Fibroblast of skin of abdomen (primary cell): ENCODE data around the gene SDR9C7.
"Not testable (repeated sequence)": the region's sequence is repeated elsewhere in the genome, so short reads cannot be mapped to it uniquely, and the experiment has no call there.

ENCODE experiments used
- DNase-seq: peaks from one replicate; pipeline ENCODE4 v3.0.0-alpha.2; 2013

Gene SDR9C7

DNA sequence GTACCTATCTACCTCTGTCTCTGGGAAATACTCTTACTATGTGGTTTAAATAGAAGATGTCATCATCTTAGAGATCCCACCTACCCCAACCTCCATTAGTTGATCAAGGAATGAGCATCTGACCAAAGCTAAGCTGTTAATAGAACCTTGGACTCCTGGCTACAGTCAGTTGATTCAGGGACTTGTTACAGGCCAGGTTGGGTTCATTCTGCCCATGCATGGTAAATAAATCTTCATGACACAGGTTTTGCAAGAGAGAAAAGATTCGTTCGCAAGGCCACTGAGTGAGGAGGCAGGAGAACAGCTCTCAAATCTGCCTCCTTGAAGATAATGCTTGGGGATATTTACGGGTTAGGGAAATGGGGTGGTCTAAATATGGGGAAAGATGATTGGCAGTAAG lies 19.5 kb downstream of the SDR9C7 start:
- no peak for DNase-seq

DNA sequence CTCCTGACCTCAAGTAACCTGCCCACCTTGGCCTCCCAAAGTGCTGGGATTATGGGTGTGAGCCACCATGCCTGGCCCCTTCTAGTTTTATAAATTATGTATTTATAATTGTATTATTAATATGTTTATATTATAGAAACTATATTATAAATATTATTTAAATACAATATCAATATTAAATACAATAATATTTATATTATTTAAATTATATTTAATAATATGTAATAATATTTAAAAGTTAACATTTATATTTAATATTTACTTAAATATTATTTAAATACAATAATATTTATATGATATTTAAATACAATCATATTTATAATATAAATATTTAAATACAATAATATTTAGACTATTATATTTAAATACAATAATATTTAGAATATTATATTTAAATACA lies 20.0 kb downstream of the SDR9C7 start:
- no peak for DNase-seq

DNA sequence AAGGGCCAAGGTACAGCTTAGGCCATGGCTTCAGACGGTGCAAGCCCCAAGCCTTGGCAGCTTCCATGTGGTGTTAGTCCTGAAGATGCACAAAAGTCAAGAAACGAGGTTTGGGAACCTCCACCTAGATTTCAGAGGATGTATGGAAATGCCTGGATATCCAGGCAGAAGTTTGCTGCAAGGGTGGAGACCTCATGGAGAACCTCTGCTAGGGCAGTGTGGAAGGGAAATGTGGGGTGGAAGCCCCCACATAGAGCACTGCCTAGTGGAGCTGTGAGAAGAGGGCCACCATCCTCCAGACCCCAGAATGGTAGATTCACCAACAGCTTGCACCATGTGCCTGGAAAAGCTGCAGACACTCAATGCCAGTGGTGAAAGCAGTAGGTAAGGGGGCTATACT lies 24.8 kb downstream of the SDR9C7 start:
- not testable (repeated sequence) for DNase-seq

DNA sequence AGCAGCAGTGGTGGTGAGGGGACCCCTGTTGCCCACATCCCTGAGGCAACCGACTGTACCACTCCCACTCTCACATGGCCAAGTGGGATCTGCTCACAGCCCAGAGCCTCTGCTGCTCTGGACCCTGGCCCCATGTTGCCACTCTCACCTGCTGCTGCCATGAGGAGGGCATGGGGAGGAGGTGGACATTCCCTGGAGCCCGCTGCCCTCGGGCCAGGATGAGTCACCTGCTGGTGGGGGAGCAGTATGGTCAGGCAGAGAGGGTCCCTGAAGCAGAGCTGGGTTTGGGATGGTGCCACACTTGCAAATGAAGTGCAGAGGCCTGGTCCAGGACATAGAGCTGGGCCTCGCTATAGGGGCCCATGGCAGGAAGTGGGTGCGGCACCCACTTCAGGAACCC lies 26.1 kb downstream of the SDR9C7 start:
- no peak for DNase-seq

DNA sequence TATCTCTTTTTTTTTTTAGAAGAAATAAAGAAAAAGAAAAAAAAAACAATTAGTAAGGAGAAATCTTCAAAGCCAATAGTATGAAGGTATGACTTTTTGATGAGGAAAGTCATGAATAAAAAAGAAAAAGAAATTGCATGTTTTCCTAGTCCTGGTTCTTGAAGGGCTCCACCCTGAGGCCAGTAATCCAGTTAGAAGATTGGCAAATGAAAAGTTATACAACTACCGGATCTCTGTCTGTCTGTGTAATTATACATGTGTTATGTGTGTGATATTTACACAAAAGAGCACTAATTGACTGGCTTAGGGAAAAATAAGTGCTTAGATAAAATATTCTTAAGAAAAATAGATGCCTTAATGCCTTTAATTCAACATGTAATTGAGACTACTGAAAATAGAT lies 28.4 kb downstream of the SDR9C7 start:
- DNase-seq = no peak

DNA sequence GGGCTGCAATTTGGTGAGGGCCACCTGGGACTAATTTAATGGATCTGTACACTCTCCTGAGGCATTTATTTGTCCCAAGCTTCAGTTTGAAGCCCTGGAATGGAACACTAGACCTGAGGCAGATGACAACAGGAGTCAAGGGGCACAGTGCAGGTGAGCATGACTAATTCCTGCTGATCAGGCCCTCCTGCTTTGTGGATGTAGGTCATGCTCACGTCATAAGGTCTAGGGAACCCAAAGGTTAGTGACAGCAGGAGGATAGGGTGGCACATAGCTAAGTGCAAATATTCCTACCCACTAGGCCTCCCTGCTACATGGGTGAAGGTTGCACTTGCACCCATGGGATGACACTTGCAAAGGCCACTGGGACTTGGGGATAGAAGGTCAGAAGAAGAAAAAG lies 30.8 kb downstream of the SDR9C7 start:
- DNase-seq = no peak

DNA sequence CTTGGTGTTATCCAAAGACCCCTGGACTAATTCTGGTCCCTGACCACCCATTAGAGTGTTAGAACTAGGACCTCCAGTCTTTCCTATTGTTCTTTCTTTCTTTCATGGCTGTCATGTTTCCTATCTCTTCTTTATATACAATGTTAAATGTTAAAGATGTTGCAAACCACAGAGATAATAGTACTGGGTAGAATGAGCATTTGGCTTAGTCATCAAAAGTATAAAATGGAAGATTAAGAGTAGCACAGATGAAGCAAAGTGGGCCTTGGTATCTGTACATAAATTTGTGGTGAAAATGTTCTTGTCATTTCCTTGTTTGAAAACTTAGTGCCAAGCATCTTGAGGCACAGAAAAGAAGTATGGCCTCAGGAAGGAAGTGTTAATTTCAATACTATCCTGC lies 32.9 kb downstream of the SDR9C7 start:
- not testable (repeated sequence) for DNase-seq

DNA sequence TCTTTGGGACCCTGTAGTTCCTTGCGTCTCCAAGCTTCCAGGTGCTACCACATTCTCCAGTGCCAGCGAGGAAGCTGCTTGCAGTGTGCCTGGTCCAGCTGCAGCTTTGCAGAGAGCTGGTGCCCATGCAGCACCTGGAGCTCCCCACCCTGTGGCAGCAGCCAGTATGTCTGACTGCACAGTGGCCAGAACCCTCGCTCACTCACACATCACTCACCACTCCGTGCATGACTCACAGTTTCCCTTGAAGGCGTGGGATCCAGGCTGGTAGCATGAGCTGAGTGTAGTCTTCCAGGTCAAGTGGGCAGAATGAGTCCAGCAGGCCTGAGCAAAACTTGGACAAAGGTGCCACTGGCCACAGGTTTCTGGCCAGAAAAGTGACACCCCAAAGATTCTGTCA lies 33.6 kb downstream of the SDR9C7 start:
- peak; percentile 6 for DNase-seq

DNA sequence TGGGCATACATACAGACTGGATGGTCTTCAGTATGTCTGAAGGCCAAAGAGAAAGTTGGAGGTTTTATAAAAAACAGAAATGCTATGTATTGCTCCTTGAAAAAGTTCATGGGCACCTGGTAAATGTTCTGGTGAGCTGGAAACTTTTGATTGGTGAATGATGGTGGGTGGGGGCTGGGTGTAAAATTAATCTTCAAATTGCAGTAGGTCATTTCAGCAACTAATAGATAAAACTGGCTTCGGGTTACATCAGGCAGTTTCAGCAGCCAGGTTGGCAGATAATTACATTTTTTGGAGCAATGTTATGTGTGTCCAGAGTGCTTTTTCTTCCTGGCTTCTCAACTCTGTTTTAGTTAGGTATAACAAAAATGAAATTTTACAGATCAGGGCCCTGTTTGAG lies 35.3 kb downstream of the SDR9C7 start:
- DNase-seq = no peak

DNA sequence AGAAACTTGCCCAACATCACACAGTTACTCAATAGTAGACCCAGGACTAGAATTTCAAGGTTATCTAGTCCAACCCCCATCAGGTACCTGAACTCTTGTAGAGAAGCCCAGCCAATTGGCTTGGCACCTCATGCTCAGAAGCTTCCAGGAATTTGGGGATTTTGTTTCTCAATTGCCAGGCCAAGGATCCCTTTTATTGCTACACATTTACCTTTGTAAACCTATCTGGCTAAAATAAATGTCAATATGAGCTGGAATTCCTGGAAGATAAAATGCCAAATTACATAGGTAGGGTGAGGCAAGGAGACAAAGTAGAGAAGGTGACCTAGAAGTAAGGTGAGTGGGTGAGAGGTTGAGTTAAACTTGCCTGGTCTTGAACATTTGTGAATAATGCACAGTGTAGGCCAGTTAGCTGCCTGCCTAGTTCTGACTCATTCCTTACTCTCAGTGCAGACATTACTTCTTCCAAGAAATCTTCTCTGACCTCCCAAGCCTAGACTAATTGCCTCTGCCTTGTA lies 36.3 kb downstream of the SDR9C7 start:
- no peak for DNase-seq

DNA sequence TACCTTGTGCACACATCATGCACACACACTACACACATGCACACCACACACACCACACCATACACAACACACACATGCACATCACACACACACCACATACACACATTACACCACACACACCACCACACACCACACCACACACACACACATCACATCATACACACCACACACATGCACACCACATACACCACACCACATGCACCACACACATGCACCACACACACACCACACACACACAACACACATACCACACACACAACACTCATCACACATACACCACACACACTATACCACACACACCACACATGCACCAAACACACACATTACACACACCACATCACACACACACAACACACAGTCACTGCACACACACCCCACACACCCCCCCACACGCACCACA lies 38.1 kb downstream of the SDR9C7 start:
- no peak for DNase-seq

DNA sequence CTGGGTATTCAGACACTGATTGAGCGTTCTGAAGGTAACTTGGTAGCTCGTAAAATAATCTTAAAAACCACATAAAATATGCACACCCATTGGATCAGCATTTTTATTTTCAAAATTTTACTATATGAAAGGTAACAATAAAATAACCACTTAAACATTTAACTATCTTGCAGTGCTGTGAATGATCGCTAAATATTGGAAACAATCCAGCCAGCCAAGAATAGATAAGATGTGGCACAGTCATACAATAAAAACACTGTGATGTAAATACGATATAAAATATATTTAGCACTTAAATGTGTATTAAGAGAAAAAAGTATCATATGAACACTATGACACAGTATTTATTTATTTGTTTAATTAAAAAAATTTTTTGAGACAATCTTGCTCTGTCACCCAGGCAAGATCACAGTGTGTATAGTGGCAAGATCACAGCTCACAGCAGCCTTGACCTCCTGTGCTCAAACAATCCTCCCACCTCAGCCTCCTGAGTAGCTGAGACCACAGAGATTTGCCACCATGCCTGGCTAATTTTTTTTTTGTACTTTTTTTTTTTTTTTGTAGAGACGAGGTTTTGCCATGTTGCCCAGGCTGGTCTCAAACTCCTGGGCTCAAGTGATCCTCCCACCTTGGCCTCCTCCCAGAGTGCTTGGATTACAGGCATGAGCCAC lies 39.4 kb downstream of the SDR9C7 start:
- DNase-seq = no peak

DNA sequence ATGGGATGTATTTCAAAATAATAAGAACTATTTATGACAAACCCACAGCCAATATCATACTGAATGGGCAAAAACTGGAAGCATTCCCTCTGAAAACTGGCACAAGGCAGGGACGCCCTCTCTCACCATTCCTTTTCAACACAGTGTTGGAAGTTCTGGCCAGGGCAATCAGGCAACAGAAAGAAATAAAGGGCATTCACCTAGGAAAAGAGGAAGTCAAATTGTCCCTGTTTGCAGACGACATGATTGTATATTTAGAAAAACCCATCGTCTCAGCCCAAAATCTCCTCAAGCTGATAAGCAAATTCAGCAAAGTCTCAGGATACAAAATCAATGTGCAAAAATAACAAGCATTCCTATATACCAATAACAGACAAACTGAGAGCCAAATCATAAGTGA lies 42.3 kb downstream of the SDR9C7 start:
- DNase-seq = not testable (repeated sequence)

DNA sequence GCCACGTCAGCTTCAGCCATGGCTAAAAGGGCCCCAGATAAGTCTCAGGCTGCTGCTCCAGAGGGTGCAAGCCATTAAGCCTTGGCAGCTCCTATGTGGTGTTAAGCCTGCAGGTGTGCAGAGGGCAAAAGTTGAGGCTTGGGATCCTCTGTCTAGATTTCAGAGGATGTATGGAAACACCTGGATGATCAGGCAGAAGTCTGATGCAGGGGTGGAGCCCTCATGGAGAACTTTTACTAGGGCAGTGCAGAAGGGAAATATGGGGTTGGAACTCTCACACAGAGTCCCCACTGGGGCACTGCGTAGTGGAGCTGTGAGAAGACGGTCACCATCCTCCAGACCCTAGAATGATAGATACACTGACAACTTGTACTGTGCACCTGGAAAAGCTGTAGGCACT lies 47.9 kb downstream of the SDR9C7 start:
- DNase-seq = no peak

DNA sequence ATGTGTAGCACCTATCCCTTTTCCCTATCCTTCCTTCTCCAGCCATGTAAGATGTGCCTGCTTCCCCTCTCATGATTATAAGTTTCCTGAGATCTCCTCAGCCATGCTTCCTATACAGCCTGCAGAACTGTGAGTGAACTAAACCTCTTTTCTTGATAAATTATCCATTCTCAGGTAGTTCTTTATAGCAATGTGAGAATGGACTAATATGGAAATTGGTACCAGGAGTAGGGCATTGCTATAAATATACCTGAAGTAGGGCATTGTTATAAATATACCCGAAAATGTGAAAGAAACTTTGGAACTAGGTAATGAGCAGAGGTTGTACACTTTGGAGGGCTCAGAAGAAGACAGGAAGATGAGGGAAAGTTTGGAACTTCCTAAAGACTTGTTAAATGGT lies 48.9 kb downstream of the SDR9C7 start:
- no peak for DNase-seq

DNA sequence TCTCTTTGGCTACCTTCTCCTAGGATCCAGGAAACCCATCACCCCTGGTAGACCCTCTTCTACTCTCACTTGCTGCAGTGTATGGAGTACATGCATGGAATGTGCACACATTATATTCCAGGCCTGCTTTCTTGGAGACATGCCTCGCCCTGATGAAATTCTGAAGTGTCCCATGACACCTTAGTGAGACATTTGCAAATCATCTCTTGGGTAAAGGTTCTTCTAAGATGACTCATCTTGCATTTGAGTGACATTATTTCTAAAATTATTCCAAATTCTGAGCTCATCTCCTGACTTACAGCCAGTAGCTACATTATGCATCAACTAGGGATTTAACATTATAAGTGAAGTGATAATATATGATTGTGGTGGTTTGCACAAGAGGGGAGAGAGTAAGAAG lies 49.8 kb downstream of the SDR9C7 start:
- DNase-seq = peak; percentile 19

DNA sequence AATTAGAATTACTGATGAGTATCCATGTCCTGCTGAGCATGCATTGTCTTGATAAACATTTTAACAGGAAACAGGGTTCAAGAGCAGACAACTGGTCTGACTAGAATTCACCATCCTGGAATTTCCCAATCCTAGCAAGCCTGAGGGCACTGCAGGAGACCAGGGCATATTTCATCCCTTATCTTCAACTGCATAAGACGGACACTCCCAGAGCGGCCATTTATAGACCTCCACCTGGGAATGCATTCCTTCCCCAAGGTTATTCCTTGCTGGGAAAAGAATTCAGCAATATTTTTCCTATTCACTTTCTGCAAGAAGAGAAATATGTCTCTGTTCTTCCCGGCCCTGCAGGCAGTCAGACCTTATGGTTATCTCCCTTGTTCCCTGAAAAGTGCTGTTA lies 51.8 kb downstream of the SDR9C7 start:
- not testable (repeated sequence) for DNase-seq

DNA sequence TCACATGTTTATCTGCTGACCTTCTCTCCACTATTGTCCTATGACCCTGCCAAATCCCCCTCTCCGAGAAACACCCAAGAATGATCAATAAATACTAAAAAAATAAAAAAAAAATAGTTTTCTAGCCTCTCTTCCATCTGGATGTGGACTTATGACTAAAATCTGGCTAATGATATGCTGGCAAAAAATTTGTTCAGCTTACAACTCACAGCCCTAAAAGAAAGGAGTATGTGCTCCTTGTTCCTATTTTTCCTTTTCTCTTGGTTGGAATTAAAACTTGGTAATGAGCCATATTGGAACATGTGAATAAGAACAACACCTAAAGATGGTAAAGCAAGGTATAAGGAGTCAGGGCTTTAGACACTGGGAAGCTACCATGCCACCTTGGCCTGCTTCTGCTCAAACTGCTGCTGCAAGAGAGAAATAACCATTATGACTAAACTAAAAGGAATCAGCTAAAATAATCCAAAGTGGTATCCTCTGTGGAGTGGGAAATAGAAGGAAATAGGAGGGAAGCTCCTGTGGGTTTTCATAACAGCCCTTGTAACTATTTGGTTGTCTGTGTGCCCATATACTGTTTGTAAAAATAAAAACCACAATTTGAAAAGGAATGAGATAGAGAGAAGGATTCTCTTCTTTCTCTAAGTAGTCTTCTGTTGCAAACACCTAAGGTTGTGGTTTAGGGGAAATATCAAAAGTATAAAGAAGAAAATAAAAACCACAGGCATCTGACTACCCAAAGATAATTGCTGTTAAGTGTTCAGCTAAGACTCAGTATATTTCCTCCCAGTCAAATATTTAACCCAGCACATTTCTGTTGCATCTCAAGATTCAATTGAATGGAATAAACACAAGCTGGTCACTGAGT lies 53.8 kb downstream of the SDR9C7 start:
- DNase-seq = no peak

DNA sequence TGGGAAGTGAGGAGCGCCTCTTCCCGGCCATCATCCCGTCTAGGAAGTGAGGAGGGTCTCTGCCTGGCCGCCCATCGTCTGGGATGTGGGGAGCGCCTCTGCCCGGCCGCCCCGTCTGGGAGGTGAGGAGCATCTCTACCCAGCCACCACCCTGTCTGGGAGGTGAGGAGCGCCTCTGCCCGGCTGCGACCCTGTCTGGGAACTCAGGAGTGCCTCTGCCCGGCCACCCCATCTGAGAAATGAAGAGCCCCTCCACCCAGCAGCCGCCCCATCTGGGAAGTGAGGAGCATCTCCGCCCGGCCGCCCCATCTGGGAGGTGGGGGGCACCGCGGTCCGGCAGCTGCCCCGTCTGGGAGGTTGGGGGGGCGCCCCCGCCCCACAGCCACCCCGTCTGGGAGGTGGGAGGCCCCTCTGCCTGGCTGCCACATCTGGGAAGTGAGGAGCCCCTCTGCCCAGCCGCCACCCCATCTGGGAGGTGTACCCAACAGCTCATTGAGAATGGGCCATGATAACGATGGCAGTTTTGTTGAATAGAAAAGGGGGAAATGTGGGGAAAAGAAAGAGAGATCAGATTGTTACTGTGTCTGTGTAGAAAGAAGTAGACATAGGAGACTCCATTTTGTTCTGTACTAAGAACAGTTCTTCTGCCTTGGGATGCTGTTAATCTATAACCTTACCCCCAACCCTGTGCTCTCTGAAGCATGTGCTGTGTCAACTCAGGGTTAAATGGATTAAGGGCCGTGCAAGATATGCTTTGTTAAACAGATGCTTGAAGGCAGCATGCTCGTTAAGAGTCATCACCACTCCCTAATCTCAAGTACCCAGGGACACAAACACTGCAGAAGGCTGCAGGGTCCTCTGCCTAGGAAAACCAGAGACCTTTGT lies 54.7 kb downstream of the SDR9C7 start:
- DNase-seq = not testable (repeated sequence)

DNA sequence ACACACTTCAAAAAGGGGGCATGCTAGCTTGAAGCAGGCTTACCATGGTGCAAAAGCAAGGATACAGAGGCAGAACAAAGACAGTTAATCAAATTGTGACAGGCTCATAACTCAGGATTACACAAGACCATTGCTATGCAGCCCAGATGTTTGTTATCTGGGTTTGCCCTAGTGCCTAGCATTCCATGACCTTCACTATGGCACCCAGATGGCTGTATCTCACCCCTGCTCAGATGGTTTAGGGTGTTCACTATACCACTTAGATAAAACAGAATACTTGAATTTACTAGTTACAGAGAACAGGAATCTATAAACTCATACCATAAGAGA lies 56.2 kb downstream of the SDR9C7 start:
- no peak for DNase-seq

DNA sequence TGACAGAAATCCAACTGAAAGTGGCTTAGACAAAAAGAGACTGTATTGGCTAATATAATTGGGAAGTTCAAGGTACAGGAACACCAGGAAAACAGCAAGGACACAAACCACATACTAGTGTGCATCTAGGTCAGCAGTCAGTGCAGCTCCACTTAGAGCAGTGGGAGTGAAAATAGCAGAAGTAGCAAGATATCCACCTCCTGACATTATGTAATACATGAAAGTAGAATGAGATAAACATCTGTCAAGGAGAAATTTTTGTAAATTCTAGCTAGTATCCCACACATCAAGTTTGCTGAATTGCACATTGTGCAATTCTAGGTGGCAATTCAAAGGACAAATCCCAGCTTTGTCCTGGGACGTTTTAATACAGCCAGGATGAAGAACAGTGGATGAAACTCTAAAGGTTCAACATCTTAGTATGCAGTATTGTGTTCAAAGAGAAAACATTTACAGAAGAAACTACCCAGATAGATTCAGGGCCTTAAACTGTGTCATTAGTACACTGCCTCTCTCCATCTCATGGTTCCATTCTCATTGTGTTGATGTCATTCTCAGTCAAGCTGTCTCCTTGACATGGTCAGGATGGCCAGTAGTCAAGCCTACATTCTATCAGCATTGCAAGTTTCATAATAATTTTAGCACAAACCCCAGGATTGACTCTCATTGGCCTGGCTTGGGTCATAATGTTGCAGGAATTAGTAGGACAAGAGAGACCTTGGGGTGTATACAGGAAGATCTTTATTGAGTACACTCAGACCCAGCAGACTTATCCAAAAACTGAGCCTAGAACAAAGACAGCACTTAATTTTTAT lies 56.8 kb downstream of the SDR9C7 start:
- no peak for DNase-seq

DNA sequence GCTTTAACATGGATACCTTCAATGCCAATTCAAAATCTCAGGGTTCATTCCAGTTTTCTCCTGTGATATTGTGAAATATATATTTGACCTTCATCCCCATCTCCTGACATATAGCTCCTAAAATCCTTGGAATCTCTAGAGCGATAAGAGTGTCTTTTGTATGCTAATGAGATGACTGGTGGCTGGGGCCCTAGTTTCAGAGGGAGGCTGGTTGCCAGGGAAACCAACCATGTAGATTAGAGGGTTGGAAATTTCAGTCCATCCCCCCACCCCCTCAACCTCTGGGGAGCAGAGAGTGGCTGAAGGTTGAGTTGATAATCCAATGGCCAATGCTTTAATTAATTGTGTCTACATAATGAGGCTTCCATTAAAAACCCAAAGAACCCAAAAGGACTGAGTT lies 59.4 kb downstream of the SDR9C7 start:
- DNase-seq = no peak
